Epidermal melanocyte (primary cell): ENCODE data around the gene CCDC150.
"Not testable (repeated sequence)": the region's sequence is repeated elsewhere in the genome, so short reads cannot be mapped to it uniquely, and the experiment has no call there.

Source experiments
- DNase-seq: peaks from one replicate; pipeline ENCODE4 v3.0.0; 2011; ENCODE audit warnings: low spot score; ENCODE audit not compliant: insufficient read length

CCDC150 gene

DNA sequence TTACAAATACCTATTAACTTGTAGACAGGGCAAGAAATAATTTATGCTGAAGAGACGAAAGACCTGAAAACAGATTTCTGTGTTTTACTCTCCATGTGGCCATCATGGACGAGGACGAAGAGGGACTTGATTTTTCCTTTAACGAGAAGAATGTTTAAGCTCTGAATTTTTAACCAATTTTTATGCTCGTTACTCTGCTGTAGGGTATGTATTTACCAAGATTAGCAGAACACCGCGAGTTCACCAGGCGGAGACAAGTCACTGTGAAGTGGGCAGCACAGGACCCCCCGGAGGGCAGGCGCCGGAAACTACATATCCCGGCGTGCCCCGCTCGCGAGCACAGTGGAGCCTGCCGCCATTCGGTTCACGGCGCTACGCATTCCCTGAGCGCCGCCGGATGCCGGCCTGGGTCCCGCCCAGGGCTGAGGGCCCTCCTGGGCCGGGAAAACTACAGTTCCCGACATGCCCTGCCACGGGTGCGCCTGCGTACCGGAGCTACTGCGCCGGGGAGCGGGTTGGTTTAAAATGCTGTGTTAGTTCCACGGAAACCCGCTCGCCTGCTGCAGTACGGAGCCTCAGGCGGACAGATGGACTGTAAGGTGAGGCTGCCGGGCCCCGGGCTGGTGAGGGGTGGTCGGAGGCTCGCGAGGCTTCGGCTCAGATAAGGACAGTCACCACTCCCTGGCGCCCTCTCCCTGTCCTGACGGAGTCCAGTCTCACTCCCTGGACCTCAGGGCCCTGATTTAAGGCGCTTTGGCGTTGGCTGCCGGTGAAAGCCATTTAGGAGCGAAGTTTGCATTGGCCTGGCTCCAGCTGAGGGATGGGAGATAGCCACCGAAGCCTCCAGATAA, at the start of gene CCDC150:
TSS of gene CCDC150 (plus strand) at position 536 of the 851 bp plus-strand sequence. CDS start at position 588, 52 bp downstream.
- peak; percentile 90 for DNase-seq

DNA sequence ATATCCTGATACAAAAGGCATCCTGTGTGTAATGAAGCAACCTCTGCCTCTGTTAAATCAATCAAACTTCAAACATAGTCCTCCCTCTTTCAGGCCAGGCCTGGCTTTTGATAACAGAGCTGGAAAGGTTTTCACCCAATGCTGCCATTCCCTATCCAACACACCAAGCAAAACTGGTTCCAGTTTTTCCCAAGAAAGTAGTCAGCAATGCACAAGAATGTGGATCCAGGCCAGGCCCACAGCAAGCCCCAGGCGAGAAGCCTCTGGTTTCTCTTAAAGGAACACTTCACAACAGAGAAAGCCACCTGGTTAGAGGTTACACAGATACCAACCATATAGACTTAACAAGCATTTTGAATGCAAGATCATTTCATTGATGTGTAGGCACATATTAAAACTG, 49.2 kb upstream of the CCDC150 start:
- no peak for DNase-seq

DNA sequence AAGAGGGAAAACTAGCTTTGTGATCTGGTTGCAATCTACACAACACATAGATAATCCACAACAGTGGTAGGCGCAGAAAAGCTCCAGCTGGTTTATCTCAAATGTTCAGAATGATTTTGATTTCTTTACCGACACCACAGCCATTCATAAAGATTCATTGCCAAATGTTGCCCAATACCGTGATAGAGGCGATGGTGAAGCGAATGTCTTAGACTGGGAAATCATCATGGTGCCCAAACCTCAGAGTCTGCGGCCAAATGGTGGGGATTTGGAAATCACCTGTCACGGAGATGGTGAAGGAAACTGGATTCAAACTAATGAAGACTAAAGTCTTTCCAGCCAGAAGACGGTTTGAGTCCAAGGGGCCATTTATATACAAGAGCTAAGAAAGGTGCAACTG, 48.5 kb upstream of the CCDC150 start:
- DNase-seq, result no peak

GRCh38 chr2:196591621-196592022, 47.9 kb upstream of the CCDC150 start:
- no peak for DNase-seq

GRCh38 chr2:196592331-196592910, 47.1 kb upstream of the CCDC150 start:
- no peak for DNase-seq

- DNase-seq, result no peak
Measured at GRCh38 chr2:196592911-196593881, 46.3 kb upstream of the CCDC150 start, which contains the start of gene HECW2. HECW2 (minus strand) TSS chr2:196593554.

- no peak for DNase-seq
Measured at GRCh38 chr2:196594158-196594557, 45.4 kb upstream of the CCDC150 start.

DNA sequence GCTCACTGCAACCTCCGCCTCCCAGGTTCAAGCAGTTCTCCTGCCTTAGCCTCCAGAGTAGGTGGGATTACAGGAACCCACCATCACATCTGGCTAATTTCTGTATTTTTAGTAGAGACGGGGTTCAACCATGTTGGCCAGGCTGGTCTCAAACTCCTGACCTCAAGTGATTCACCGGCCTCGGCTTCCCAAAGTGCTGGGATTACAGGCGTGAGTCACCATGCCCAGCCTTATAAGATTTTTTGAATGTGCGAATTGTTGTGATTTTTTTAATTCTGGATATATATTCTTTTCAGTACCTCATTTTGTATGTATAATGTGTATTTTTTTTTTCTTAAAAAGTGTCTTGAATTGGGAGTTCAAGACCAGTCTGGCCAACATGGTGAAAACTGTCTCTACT, 42.0 kb upstream of the CCDC150 start:
- no peak for DNase-seq

DNA sequence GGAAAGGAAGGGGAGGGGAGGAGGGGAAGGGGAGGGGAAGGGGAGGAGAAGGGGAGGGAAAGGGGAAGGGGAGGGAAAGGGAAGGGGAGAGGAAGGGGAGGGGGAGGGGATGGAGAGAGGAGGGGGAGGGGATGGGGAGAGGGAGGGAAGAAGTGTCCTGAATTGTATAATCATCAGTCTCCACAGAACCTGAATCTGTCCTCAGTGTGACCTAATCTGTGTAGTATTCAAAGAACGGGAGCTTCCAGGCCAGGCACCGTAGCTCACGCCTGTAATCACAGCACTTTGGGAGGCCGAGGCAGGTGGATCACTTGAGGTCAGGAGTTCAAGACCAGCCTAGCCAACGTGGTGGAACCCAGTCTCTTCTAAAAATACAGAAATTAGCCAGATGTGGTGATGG, 41.1 kb upstream of the CCDC150 start:
- no peak for DNase-seq

DNA sequence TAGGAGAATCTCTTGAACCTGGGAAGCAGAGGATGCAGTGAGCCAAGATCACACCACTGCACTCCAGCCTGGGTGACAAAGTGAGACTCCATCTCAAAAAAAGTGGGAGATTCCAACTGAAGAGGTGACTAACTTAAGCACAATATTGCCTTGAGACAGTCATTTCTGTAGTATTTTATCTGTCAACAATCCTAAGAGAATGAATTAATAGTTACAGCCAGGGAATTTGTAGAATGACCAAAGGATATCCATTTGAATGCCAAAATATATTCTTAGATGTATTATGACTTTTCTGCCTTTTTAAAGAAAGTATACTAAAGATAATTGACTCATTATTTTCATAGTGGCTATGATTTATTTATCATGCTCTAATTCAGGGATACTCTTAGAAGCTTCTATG, 40.7 kb upstream of the CCDC150 start:
- DNase-seq, result no peak

GRCh38 chr2:196601430-196602306, 37.8 kb upstream of the CCDC150 start:
- no peak for DNase-seq

DNA sequence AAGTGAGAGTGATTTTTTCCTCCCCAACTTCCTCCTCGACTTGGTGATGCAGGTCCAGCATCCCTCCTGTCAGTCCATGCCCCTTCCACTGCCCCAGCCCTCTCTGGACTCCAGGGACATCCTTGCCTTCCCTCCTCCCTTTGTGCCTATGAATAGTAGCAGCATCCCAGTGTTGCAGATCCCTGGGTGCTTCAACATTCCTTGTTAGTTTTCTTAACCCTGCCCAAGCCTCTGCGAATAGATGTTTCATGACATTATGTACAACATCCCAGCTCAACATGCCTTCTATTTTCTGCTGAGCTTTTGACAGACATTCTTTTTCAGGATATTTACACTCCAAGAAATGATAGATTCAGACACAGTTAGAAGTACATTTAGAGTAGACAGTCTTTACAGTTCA, 35.3 kb upstream of the CCDC150 start:
- DNase-seq, result no peak

GRCh38 chr2:196606516-196606915, 33.0 kb upstream of the CCDC150 start:
- DNase-seq, result no peak

GRCh38 chr2:196607073-196607472, 32.4 kb upstream of the CCDC150 start:
- DNase-seq, result no peak

GRCh38 chr2:196607896-196608295, 31.6 kb upstream of the CCDC150 start:
- not testable (repeated sequence) for DNase-seq

- no peak for DNase-seq
Measured at GRCh38 chr2:196609806-196610205, 29.7 kb upstream of the CCDC150 start.

DNA sequence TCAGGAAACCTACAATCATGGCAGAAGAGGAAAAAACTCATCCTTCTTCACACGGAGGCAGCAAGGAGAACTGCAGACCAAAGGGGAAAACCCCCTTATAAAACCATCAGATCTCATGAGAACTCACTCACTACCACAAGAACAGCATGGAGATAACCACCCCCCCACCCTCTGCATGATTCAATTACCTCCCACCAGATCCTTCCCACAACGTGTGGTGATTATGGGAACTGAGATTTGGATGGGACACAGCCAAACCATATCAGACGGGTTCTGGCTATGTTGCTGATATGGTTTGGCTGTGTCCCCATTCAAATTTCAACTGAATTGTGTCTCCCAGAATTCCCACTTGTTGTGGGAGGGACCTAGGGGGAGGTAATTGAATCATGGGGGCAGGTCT, 28.7 kb upstream of the CCDC150 start:
- DNase-seq, result no peak

DNA sequence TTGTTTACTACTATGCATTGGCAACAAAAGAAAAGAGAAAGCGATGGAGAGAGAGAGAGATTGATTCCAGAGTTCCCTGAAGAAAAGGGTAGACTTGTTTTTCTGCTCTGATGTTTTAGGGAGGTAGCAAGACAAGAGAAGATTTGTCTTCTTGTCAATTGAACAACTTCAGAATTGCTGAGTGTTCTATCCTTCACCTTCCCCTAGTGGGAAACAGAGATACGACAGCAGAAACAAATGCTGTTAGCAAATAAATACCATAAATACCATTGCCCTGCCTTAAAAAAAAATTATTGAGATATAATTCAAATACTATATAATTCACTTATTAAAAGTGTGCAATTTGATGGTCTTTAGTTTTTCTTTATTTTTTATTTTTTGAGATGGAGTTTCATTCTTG, 26.2 kb upstream of the CCDC150 start:
- no peak for DNase-seq

DNA sequence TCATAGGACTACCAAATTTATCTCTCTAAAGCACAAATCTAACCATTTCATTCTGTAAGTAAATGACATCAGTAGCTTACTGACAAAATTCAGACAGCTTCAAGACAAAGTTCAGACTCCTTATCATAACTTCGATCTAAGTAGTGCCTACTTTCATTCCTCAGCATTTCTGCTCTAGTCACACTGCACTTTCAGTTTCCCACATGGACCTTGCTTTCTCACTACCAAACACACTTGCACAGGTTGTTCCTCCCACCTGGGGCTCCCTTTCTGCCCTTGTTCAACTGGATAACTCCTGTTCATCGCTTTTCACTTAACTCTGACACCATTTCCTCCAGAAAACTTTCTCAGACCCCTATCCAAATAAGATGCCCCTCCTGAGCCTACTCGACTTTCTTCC, 22.1 kb upstream of the CCDC150 start:
- no peak for DNase-seq

DNA sequence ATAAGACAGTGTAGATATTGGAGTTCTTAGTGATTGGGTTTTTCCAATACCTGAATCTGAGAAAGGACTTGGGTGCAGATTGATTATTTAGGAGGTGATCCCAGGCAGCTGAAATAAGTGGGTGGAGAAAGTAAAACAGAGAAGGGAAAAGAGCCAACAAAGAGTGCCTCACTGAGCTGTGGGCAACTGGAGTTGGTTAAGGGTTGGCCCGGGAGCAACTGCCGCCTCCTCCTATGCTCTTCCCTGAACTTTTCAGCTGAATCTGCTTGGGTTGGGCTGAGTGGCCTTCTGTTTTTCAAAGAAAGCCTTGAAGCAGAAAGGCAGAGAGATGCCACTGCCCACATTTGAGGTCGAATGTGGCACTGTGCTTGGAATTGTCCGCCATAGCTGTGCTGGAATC, 20.9 kb upstream of the CCDC150 start:
- no peak for DNase-seq

- no peak for DNase-seq
Measured at GRCh38 chr2:196630531-196630930, 9.0 kb upstream of the CCDC150 start.
